HEK293 (cell line): ENCODE measurements around the gene ZNF831.

Experiments
- CTCF ChIP-seq: fragments of 450-650 bp; formaldehyde crosslinking; IDR thresholded peaks from 2 replicates; pipeline ENCODE4 v1.5.1; 2016; ENCODE audit warnings: missing biosample characterization, missing genetic modification characterization
- ELK4 ChIP-seq: IDR thresholded peaks from 2 replicates; pipeline ENCODE4 v1.6.1; 2011; ENCODE audit warnings: mild to moderate bottlenecking, low read depth, low read length, borderline replicate concordance
- KLF1 ChIP-seq: fragments of 450-650 bp; formaldehyde crosslinking; IDR thresholded peaks from 2 replicates; pipeline ENCODE4 v1.5.1; 2016; ENCODE audit warnings: missing biosample characterization, missing genetic modification characterization
- MYNN ChIP-seq: fragments of 450-650 bp; formaldehyde crosslinking; IDR thresholded peaks from 2 replicates; pipeline ENCODE4 v1.5.1; 2016; ENCODE audit warnings: missing biosample characterization, missing genetic modification characterization, borderline replicate concordance
- ZBTB6 ChIP-seq: fragments of 450-650 bp; formaldehyde crosslinking; IDR thresholded peaks from 2 replicates; pipeline ENCODE4 v1.5.1; 2017; ENCODE audit warnings: missing biosample characterization, missing genetic modification characterization
- ZNF140 ChIP-seq: fragments of 450-650 bp; formaldehyde crosslinking; IDR thresholded peaks from 2 replicates; pipeline ENCODE4 v1.5.1; 2016; ENCODE audit warnings: missing biosample characterization, missing genetic modification characterization
- ZNF146 ChIP-seq: fragments of 450-650 bp; formaldehyde crosslinking; IDR thresholded peaks from 2 replicates; pipeline ENCODE4 v1.5.1; 2016; ENCODE audit warnings: missing biosample characterization, missing genetic modification characterization
- ZNF155 ChIP-seq: fragments of 450-650 bp; formaldehyde crosslinking; IDR thresholded peaks from 2 replicates; pipeline ENCODE4 v1.5.1; 2016; ENCODE audit warnings: missing biosample characterization, missing genetic modification characterization
- ZNF362 ChIP-seq: fragments of 450-650 bp; formaldehyde crosslinking; IDR thresholded peaks from 2 replicates; pipeline ENCODE4 v1.5.1; 2016; ENCODE audit warnings: missing biosample characterization, missing genetic modification characterization
- ZNF501 ChIP-seq: fragments of 450-650 bp; formaldehyde crosslinking; IDR thresholded peaks from 2 replicates; pipeline ENCODE4 v1.5.1; 2016; ENCODE audit warnings: missing biosample characterization, missing genetic modification characterization

- TF ChIP-seq CTCF (tag by site-specific recombination) (no peak), ZNF140 (tag by site-specific recombination) (no peak), KLF1 (tag by site-specific recombination) (no peak), ZNF146 (tag by site-specific recombination) (no peak), ZNF155 (no peak), ZBTB6 (tag by site-specific recombination) (no peak), ELK4 (no peak), MYNN (tag by site-specific recombination) (no peak), ZNF362 (tag by site-specific recombination) (no peak), ZNF501 (tag by site-specific recombination) (no peak)
These were observed 22.2 kb downstream of the ZNF831 start for GRCh38 chr20:59185809-59186208.
